HEK293 (cell line): Measurements from ENCODE around the gene TEPSIN.

ENCODE experiments used
- ZNF426 ChIP-seq: fragments of 450-650 bp; formaldehyde crosslinking; IDR thresholded peaks from 2 replicates; pipeline ENCODE4 v1.5.1; 2017; ENCODE audit warnings: missing biosample characterization, missing genetic modification characterization, mild to moderate bottlenecking, inconsistent platforms, moderate library complexity
- TF ChIP-seq, protein P1 (sequence below): fragments of 450-650 bp; formaldehyde crosslinking; IDR thresholded peaks from 2 replicates; pipeline ENCODE4 v1.5.1; 2016; ENCODE audit warnings: missing biosample characterization, missing genetic modification characterization
- TF ChIP-seq, protein P2 (sequence below): fragments of 450-650 bp; formaldehyde crosslinking; IDR thresholded peaks from 2 replicates; pipeline ENCODE4 v1.5.1; 2016; ENCODE audit warnings: missing biosample characterization, missing genetic modification characterization

DNA sequence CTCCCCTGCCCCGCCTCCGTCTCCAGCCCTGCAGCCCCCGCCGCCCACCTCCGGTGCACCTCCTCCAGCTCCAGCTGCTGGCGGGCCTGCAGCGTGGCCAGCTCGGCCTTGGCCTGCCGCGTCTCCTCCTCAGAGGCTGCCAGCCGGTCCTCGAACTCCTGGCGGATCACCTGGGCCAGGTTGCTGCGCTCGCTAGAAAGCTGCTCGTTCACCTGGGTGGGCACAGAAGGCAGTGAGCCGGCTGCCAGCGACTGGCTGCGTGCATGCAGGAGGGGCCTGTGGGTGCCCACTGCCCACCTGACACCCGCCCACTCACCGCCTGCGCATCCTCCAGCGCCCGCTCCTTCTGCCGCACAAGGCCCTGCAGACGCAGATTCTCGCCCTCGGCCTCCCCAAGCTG, 48.3 kb downstream of the TEPSIN start:
- TF ChIP-seq, protein P1, sequence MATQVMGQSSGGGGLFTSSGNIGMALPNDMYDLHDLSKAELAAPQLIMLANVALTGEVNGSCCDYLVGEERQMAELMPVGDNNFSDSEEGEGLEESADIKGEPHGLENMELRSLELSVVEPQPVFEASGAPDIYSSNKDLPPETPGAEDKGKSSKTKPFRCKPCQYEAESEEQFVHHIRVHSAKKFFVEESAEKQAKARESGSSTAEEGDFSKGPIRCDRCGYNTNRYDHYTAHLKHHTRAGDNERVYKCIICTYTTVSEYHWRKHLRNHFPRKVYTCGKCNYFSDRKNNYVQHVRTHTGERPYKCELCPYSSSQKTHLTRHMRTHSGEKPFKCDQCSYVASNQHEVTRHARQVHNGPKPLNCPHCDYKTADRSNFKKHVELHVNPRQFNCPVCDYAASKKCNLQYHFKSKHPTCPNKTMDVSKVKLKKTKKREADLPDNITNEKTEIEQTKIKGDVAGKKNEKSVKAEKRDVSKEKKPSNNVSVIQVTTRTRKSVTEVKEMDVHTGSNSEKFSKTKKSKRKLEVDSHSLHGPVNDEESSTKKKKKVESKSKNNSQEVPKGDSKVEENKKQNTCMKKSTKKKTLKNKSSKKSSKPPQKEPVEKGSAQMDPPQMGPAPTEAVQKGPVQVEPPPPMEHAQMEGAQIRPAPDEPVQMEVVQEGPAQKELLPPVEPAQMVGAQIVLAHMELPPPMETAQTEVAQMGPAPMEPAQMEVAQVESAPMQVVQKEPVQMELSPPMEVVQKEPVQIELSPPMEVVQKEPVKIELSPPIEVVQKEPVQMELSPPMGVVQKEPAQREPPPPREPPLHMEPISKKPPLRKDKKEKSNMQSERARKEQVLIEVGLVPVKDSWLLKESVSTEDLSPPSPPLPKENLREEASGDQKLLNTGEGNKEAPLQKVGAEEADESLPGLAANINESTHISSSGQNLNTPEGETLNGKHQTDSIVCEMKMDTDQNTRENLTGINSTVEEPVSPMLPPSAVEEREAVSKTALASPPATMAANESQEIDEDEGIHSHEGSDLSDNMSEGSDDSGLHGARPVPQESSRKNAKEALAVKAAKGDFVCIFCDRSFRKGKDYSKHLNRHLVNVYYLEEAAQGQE, result no peak
- TF ChIP-seq ZNF426, result no peak
- TF ChIP-seq, protein P2, sequence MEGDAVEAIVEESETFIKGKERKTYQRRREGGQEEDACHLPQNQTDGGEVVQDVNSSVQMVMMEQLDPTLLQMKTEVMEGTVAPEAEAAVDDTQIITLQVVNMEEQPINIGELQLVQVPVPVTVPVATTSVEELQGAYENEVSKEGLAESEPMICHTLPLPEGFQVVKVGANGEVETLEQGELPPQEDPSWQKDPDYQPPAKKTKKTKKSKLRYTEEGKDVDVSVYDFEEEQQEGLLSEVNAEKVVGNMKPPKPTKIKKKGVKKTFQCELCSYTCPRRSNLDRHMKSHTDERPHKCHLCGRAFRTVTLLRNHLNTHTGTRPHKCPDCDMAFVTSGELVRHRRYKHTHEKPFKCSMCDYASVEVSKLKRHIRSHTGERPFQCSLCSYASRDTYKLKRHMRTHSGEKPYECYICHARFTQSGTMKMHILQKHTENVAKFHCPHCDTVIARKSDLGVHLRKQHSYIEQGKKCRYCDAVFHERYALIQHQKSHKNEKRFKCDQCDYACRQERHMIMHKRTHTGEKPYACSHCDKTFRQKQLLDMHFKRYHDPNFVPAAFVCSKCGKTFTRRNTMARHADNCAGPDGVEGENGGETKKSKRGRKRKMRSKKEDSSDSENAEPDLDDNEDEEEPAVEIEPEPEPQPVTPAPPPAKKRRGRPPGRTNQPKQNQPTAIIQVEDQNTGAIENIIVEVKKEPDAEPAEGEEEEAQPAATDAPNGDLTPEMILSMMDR (tag by site-specific recombination), result no peak
